Effector CD4-positive, alpha-beta T cell (primary cell): Measurements from ENCODE around the gene INPP4A.
A peak's percentile ranks its signal among the peaks of the same experiment; 100 is the strongest.

Experiments used
- DNase-seq: peaks from one replicate; pipeline ENCODE4 v3.0.0-alpha.2; 2020

Gene INPP4A

GRCh38 chr2:98598781-98599428, 154.2 kb downstream of the INPP4A start:
- no peak for DNase-seq

GRCh38 chr2:98601532-98602132, 157.0 kb downstream of the INPP4A start:
- no peak for DNase-seq

GRCh38 chr2:98604547-98604946, 159.9 kb downstream of the INPP4A start:
- DNase-seq: no peak

- DNase-seq: no peak
Measured at GRCh38 chr2:98605076-98605475, 160.4 kb downstream of the INPP4A start.

GRCh38 chr2:98606431-98606830, 161.8 kb downstream of the INPP4A start:
- no peak for DNase-seq

- no peak for DNase-seq
Measured at GRCh38 chr2:98607104-98607503, 162.4 kb downstream of the INPP4A start.

- DNase-seq: no peak
Measured at GRCh38 chr2:98607741-98608115, 163.1 kb downstream of the INPP4A start.

GRCh38 chr2:98608116-98608961, 163.7 kb downstream of the INPP4A start, which contains the start of the genes COA5 and UNC50:
COA5 (minus strand) TSS chr2:98608512; CDS start chr2:98608405, 107 bp downstream.
UNC50 (plus strand) TSS chr2:98608589; CDS start chr2:98609760, 1,171 bp downstream.
- peak; percentile 86 for DNase-seq

- DNase-seq: no peak
Measured at GRCh38 chr2:98608962-98609604, 164.4 kb downstream of the INPP4A start.

- no peak for DNase-seq
Measured at GRCh38 chr2:98614024-98614739, 169.5 kb downstream of the INPP4A start.

GRCh38 chr2:98615481-98615880, 170.8 kb downstream of the INPP4A start:
- no peak for DNase-seq

GRCh38 chr2:98617149-98617548, 172.5 kb downstream of the INPP4A start:
- no peak for DNase-seq

- no peak for DNase-seq
Measured at GRCh38 chr2:98623657-98624056, 179.0 kb downstream of the INPP4A start.

GRCh38 chr2:98632351-98632750, 187.7 kb downstream of the INPP4A start:
- DNase-seq: no peak

- DNase-seq: peak; percentile 28
Measured at GRCh38 chr2:98634406-98635092, 189.9 kb downstream of the INPP4A start.

GRCh38 chr2:98637401-98638147, 192.9 kb downstream of the INPP4A start:
- peak; percentile 47 for DNase-seq

GRCh38 chr2:98643496-98644100, 198.9 kb downstream of the INPP4A start:
- no peak for DNase-seq
